Ectodermal cell (in vitro differentiated cells): ENCODE results near the gene CLMP. TPM values are rescaled to one million over a fixed set of nuclear protein-coding genes. Genes with fewer than 3 reads are reported as not detected.

Experiments
- H3K27ac ChIP-seq: 2 replicates; pipeline ENCODE4 v1.7.0; 2013; ENCODE audit warnings: mild to moderate bottlenecking, low read depth, low read length; ENCODE audit not compliant: insufficient read depth, poor library complexity, severe bottlenecking
- H3K27me3 ChIP-seq: 2 replicates; pipeline ENCODE4 v1.7.0; 2013; ENCODE audit warnings: mild to moderate bottlenecking, low read length; ENCODE audit not compliant: insufficient read depth, control insufficient read depth, poor library complexity, severe bottlenecking
- H3K36me3 ChIP-seq: one replicate; pipeline ENCODE4 v1.7.0; 2013; ENCODE audit warnings: low read length; ENCODE audit not compliant: control insufficient read depth, insufficient read depth
- H3K4me1 ChIP-seq: one replicate; pipeline ENCODE4 v1.7.0; 2013; ENCODE audit warnings: low read length; ENCODE audit not compliant: control insufficient read depth, insufficient read depth
- H3K4me3 ChIP-seq: 2 replicates; pipeline ENCODE4 v1.7.0; 2013; ENCODE audit warnings: low read depth, low read length, control low read depth; ENCODE audit not compliant: insufficient read depth
- H3K9me3 ChIP-seq: 2 replicates; pipeline ENCODE4 v1.7.0; 2013; ENCODE audit warnings: mild to moderate bottlenecking, low read length, moderate library complexity; ENCODE audit not compliant: control insufficient read depth
- WGBS, 2 experiments: methylation state at CpG; one replicate each; pipeline ENCODE4 v1.1.7; 2013; ENCODE audit warnings: missing lambda C conversion rate in 2 of 2; 5-methylcytosine and 5-hydroxymethylcytosine counted together
- polyA plus RNA-seq, 4 experiments: library from polyadenylated mRNA; stranded (reverse); fragments of 50-300 nt; gene quantifications; one replicate each; pipeline ENCODE4 v1.2.3, GENCODE V29; 2013

CLMP gene
- polyA plus RNA-seq (2013, experiment 1 of 4): 11.8 TPM
- 9.9 TPM for polyA plus RNA-seq (2013, experiment 2 of 4)
- 8.1 TPM for polyA plus RNA-seq (2013, experiment 3 of 4)
- 10.6 TPM for polyA plus RNA-seq (2013, experiment 4 of 4)

GRCh38 chr11:123195188-123196059 lies at the start of gene CLMP:
Gene CLMP (minus strand): TSS chr11:123195248. CDS start chr11:123194940, 308 bp downstream.
- no peak within 1 kb of the TSS for H3K27ac ChIP-seq
- 3% methylated on average over 51 to 53 of the region's 53 CpGs for WGBS, 2 experiments

GRCh38 chr11:123241874-123242543 lies 47.0 kb upstream of the CLMP start:
- Histone ChIP-seq H3K4me1 (no peaks in the 10 kb centered on the region), H3K27ac (no peak overlapping the region), H3K27me3 (no peaks in the 10 kb centered on the region), H3K9me3 (no peaks in the 10 kb centered on the region), H3K4me3 (no peak overlapping the region), H3K36me3 (no peaks in the 10 kb centered on the region)
- 93 to 96% methylated on average over 10 to 11 of the region's 11 CpGs for WGBS, 2 experiments

More at GRCh38 chr11:123195188-123196059, at the start of gene CLMP:
- H3K4me3 ChIP-seq: peak within 1 kb of the TSS; percentile 41
- H3K4me1 ChIP-seq: peaks cover 20% of the 10 kb centered on the region
- no peaks in the 10 kb centered on the region for H3K36me3 ChIP-seq
- H3K9me3 ChIP-seq: no peaks in the 10 kb centered on the region
- H3K27me3 ChIP-seq: peaks cover 65% of the 10 kb centered on the region

GRCh38 chr11:123241294-123241693 lies 46.2 kb upstream of the CLMP start:
- Histone ChIP-seq H3K4me1 (no peaks in the 10 kb centered on the region), H3K27ac (no peak overlapping the region), H3K9me3 (no peaks in the 10 kb centered on the region), H3K4me3 (no peak overlapping the region), H3K27me3 (no peaks in the 10 kb centered on the region), H3K36me3 (no peaks in the 10 kb centered on the region)
- 94 to 97% methylated on average over 1 of the region's 1 CpG for WGBS, 2 experiments

GRCh38 chr11:123239191-123240150 lies 44.4 kb upstream of the CLMP start:
- WGBS, 2 experiments: 88 to 90% methylated on average over 15 of the region's 15 CpGs
- Histone ChIP-seq H3K36me3 (no peaks in the 10 kb centered on the region), H3K4me1 (no peaks in the 10 kb centered on the region), H3K9me3 (no peaks in the 10 kb centered on the region), H3K4me3 (no peak overlapping the region), H3K27me3 (no peaks in the 10 kb centered on the region), H3K27ac (no peak overlapping the region)

- Histone ChIP-seq H3K9me3 (no peaks in the 10 kb centered on the region), H3K4me1 (no peaks in the 10 kb centered on the region), H3K27ac (no peak overlapping the region), H3K36me3 (no peaks in the 10 kb centered on the region), H3K4me3 (no peak overlapping the region), H3K27me3 (no peaks in the 10 kb centered on the region)
- 95 to 100% methylated on average over 1 of the region's 1 CpG for WGBS, 2 experiments
Measured at GRCh38 chr11:123238297-123238696, 43.2 kb upstream of the CLMP start.

GRCh38 chr11:123236879-123237278 lies 41.8 kb upstream of the CLMP start:
- Histone ChIP-seq H3K4me1 (no peaks in the 10 kb centered on the region), H3K27ac (no peak overlapping the region), H3K27me3 (no peaks in the 10 kb centered on the region), H3K36me3 (no peaks in the 10 kb centered on the region), H3K4me3 (no peak overlapping the region), H3K9me3 (no peaks in the 10 kb centered on the region)
- 95 to 99% methylated on average over 3 of the region's 3 CpGs for WGBS, 2 experiments

- no peaks in the 10 kb centered on the region for H3K27me3 ChIP-seq
- no peak overlapping the region for H3K4me3 ChIP-seq
- no peak overlapping the region for H3K27ac ChIP-seq
- H3K9me3 ChIP-seq: no peaks in the 10 kb centered on the region
- no peaks in the 10 kb centered on the region for H3K36me3 ChIP-seq
- H3K4me1 ChIP-seq: no peaks in the 10 kb centered on the region
- 93 to 95% methylated on average over 12 of the region's 12 CpGs for WGBS, 2 experiments
Measured at GRCh38 chr11:123235656-123236261, 40.7 kb upstream of the CLMP start.

- H3K27ac ChIP-seq: no peak overlapping the region
- no peaks in the 10 kb centered on the region for H3K36me3 ChIP-seq
- no peaks in the 10 kb centered on the region for H3K27me3 ChIP-seq
- WGBS, 2 experiments: 66 to 68% methylated on average over 12 of the region's 12 CpGs
- H3K9me3 ChIP-seq: no peaks in the 10 kb centered on the region
- no peaks in the 10 kb centered on the region for H3K4me1 ChIP-seq
- H3K4me3 ChIP-seq: no peak overlapping the region
Measured at GRCh38 chr11:123235117-123235655, 40.1 kb upstream of the CLMP start.

- H3K27ac ChIP-seq: peak overlapping the region; percentile 6
- no peaks in the 10 kb centered on the region for H3K4me1 ChIP-seq
- WGBS, 2 experiments: 90 to 91% methylated on average over 3 of the region's 3 CpGs
- H3K36me3 ChIP-seq: no peaks in the 10 kb centered on the region
- H3K27me3 ChIP-seq: no peaks in the 10 kb centered on the region
- H3K4me3 ChIP-seq: no peak overlapping the region
- H3K9me3 ChIP-seq: no peaks in the 10 kb centered on the region
Measured at GRCh38 chr11:123233975-123234334, 38.9 kb upstream of the CLMP start.
